Measurements from ENCODE around the gene KLK8. TPM values are rescaled to one million over a fixed set of nuclear protein-coding genes. Genes with fewer than 3 reads are reported as not detected.

KLK8 gene
- total RNA-seq, 1 experiment from 2014 or later, result 0.71 TPM

DNA sequence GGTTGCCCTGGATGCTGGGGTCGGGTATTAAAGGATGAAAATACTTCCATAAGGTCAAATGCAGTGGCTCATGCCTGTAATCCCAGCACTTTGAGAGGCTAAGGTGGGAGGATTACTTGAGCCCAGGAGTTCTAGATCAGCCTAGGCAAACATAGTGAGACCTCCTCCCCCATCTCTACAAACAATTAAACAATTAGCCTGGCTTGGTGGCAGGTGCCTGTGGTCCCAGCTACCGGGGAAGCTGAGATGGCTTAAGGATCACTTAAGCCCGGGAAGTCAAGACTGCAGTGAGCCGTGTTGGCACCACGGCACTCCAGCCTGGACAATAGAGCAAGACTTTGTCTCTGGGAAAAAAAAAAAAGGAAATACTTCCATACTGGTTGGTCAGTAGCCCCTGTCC is 23.5 kb upstream of the KLK8 start:
- no peak overlapping the region for H3K27ac Mint-ChIP-seq (ENCODE audit: unreplicated experiment)
- BruUV-seq (replicated peaks), result no TSS peak
- CTCF ChIA-PET, result no interaction called here
- peaks cover 16% of the 10 kb centered on the region for H3K36me3 Mint-ChIP-seq (ENCODE audit: insufficient read depth, unreplicated experiment)
- intact Hi-C loops (cut with micrococcal nuclease; ENCODE audit: unreplicated experiment), result no loop called here
- TF ChIP-seq, protein P1, sequence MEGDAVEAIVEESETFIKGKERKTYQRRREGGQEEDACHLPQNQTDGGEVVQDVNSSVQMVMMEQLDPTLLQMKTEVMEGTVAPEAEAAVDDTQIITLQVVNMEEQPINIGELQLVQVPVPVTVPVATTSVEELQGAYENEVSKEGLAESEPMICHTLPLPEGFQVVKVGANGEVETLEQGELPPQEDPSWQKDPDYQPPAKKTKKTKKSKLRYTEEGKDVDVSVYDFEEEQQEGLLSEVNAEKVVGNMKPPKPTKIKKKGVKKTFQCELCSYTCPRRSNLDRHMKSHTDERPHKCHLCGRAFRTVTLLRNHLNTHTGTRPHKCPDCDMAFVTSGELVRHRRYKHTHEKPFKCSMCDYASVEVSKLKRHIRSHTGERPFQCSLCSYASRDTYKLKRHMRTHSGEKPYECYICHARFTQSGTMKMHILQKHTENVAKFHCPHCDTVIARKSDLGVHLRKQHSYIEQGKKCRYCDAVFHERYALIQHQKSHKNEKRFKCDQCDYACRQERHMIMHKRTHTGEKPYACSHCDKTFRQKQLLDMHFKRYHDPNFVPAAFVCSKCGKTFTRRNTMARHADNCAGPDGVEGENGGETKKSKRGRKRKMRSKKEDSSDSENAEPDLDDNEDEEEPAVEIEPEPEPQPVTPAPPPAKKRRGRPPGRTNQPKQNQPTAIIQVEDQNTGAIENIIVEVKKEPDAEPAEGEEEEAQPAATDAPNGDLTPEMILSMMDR (IDR thresholded peaks at IDR 0.05; ENCODE audit: unreplicated experiment), result no peak
- no peak overlapping the region for H3K4me3 Mint-ChIP-seq (ENCODE audit: low read depth, unreplicated experiment)
- H3K4me1 Mint-ChIP-seq (ENCODE audit: low read depth, unreplicated experiment), result peaks cover 28% of the 10 kb centered on the region
- no peaks in the 10 kb centered on the region for H3K9me3 Mint-ChIP-seq (ENCODE audit: low read depth, unreplicated experiment)
- no peak for DNase-seq
- peaks cover 16% of the 10 kb centered on the region for H3K27me3 Mint-ChIP-seq (ENCODE audit: unreplicated experiment)

DNA sequence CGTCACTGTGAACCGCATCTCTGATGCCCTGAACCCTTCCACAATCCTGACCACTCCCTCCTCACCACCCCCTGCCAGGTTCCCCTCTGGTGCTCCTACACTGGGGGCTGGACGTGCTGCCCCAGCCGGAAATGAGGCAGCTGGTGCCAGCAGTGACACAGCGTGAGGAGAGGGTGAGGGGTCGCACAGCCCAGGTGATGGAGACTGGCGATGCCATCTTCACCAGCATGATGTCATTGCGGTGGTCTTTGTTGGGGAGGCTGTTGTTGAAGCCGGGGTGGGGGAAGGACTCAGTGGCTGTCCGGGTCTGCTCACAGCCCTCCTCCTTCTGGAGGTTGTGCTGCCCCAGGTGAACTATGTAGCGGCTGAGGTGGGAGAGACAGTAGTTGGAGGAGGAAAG is 22.5 kb upstream of the KLK8 start:
- Mint-ChIP-seq H3K4me3 (ENCODE audit: low read depth, unreplicated experiment) (no peak overlapping the region), H3K36me3 (ENCODE audit: insufficient read depth, unreplicated experiment) (peaks cover 25% of the 10 kb centered on the region), H3K27me3 (ENCODE audit: unreplicated experiment) (peaks cover 16% of the 10 kb centered on the region), H3K4me1 (ENCODE audit: low read depth, unreplicated experiment) (peaks cover 33% of the 10 kb centered on the region), H3K9me3 (ENCODE audit: low read depth, unreplicated experiment) (no peaks in the 10 kb centered on the region), H3K27ac (ENCODE audit: unreplicated experiment) (no peak overlapping the region)
- no peak for DNase-seq
- CTCF ChIA-PET, result interaction anchor here (0.6 kb wide), 1 partner anchor 38 kb away, joined by 3 read pairs; no protein-coding TSS in a partner anchor
- intact Hi-C loops (cut with micrococcal nuclease; ENCODE audit: unreplicated experiment), result no loop called here
- BruUV-seq (replicated peaks), result no TSS peak
- TF ChIP-seq, protein P1 (IDR thresholded peaks at IDR 0.05; ENCODE audit: unreplicated experiment), result no peak

GRCh38 chr19:51022526-51022925 is 21.1 kb upstream of the KLK8 start:
- H3K36me3 Mint-ChIP-seq (ENCODE audit: insufficient read depth, unreplicated experiment), result peaks cover 37% of the 10 kb centered on the region
- H3K4me1 Mint-ChIP-seq (ENCODE audit: low read depth, unreplicated experiment), result peaks cover 43% of the 10 kb centered on the region
- BruUV-seq (replicated peaks), result no TSS peak
- intact Hi-C loops (cut with micrococcal nuclease; ENCODE audit: unreplicated experiment), result no loop called here
- TF ChIP-seq, protein P1 (IDR thresholded peaks at IDR 0.05; ENCODE audit: unreplicated experiment), result no peak
- no peak overlapping the region for H3K27ac Mint-ChIP-seq (ENCODE audit: unreplicated experiment)
- H3K4me3 Mint-ChIP-seq (ENCODE audit: low read depth, unreplicated experiment), result no peak overlapping the region
- no peaks in the 10 kb centered on the region for H3K9me3 Mint-ChIP-seq (ENCODE audit: low read depth, unreplicated experiment)
- H3K27me3 Mint-ChIP-seq (ENCODE audit: unreplicated experiment), result peaks cover 15% of the 10 kb centered on the region
- CTCF ChIA-PET, result no interaction called here
- no peak for DNase-seq

DNA sequence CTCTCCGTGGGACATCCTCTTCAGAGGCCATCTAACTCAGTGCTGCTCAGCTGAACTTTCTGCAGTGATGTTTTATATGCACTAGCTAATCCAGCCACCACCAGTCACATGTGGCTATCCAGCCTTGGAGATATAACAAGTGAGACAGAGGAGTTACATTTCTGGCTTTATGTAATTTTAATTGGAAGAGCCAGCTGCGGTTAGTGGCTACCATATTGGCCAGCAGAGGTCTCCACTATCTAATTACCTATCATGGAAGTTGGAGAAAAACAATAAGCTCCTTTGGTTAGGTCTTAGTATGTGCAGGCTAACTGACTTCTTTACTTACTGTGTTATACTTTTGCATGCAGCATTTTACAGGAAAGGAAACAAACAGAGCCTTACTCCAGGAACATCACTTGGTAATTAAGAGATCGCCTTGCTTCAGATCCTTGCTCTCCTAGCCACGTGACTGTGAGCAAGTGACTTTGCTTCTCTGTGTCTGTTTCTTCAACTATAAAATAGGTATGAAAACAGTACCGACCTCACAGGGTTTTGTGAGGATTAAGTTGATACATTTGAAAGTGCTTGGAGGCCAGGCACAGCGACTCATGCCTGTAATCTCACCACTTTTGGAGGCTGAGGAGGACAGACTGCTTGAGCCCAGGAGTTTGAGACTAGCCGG is 19.7 kb upstream of the KLK8 start:
- H3K9me3 Mint-ChIP-seq (ENCODE audit: low read depth, unreplicated experiment), result no peaks in the 10 kb centered on the region
- H3K4me1 Mint-ChIP-seq (ENCODE audit: low read depth, unreplicated experiment), result peaks cover 32% of the 10 kb centered on the region
- no TSS peak for BruUV-seq (replicated peaks)
- no peak overlapping the region for H3K4me3 Mint-ChIP-seq (ENCODE audit: low read depth, unreplicated experiment)
- intact Hi-C loops (cut with micrococcal nuclease; ENCODE audit: unreplicated experiment), result loop anchor here (1.0 kb wide), 1 partner anchor 76 kb away; no protein-coding TSS in a partner anchor
- no peak overlapping the region for H3K27ac Mint-ChIP-seq (ENCODE audit: unreplicated experiment)
- TF ChIP-seq, protein P1 (IDR thresholded peaks at IDR 0.05; ENCODE audit: unreplicated experiment), result peak; percentile 59
- peaks cover 41% of the 10 kb centered on the region for H3K36me3 Mint-ChIP-seq (ENCODE audit: insufficient read depth, unreplicated experiment)
- CTCF ChIA-PET, result interaction anchor here (0.7 to 2.2 kb wide), 22 partner anchors 12 to 679 kb away, joined by 3 to 37 read pairs (median 4); partner anchors contain the start of gene KLK13
- H3K27me3 Mint-ChIP-seq (ENCODE audit: unreplicated experiment), result peaks cover 1% of the 10 kb centered on the region
- DNase-seq, result peak; percentile 61

All from Calu3 (cell line).